Measurements from ENCODE around the gene ACADS.

The ACADS gene

DNA sequence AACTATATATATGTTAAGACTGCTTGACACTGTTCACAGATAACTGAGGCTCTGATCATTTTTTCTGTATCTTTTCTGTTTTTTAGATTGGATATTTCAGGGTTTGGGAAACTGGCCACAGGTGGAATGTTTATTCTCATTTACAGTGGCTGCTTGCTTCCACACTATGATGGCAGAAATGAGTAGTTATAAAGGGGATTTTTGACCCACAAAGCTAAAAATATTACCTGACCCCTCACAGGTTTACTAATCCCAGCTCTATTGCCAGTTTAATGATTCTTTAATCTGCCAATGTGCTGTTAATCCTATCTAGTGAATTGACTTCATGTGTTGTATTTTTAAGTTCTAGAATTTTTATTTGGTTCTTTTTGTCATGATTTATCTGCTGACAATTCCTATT is 29.6 kb downstream of the ACADS start:
- Histone ChIP-seq H3K4me2 (ENCODE audit: low read length) (no peak overlapping the region), H4K20me1 (ENCODE audit: insufficient read depth, low read length) (no peaks in the 10 kb centered on the region), H3K9me3 (ENCODE audit: low read length) (peaks cover 11% of the 10 kb centered on the region), H3K27me3 (ENCODE audit: insufficient read depth, low read length) (no peaks in the 10 kb centered on the region), H2AFZ (ENCODE audit: low read length) (no peak overlapping the region), H3F3A (ENCODE audit: insufficient read depth, low read length) (no peaks in the 10 kb centered on the region), H3K9me2 (ENCODE audit: low read depth, low read length) (no peaks in the 10 kb centered on the region), H3K4me1 (ENCODE audit: insufficient read depth, low read length, severe bottlenecking) (peaks cover 10% of the 10 kb centered on the region), H3K9ac (ENCODE audit: low read length) (no peak overlapping the region), H3K79me2 (ENCODE audit: insufficient read depth, low read length) (no peaks in the 10 kb centered on the region), H3K4me3 (ENCODE audit: low read depth, low read length, poor library complexity, severe bottlenecking) (no peak overlapping the region), H3K36me3 (ENCODE audit: insufficient read depth, low read length) (no peaks in the 10 kb centered on the region; the same call in 1 of the 2 replicates), H3K27ac (ENCODE audit: low read depth, low read length, poor library complexity, severe bottlenecking) (no peak overlapping the region)
- TF ChIP-seq, protein P1, sequence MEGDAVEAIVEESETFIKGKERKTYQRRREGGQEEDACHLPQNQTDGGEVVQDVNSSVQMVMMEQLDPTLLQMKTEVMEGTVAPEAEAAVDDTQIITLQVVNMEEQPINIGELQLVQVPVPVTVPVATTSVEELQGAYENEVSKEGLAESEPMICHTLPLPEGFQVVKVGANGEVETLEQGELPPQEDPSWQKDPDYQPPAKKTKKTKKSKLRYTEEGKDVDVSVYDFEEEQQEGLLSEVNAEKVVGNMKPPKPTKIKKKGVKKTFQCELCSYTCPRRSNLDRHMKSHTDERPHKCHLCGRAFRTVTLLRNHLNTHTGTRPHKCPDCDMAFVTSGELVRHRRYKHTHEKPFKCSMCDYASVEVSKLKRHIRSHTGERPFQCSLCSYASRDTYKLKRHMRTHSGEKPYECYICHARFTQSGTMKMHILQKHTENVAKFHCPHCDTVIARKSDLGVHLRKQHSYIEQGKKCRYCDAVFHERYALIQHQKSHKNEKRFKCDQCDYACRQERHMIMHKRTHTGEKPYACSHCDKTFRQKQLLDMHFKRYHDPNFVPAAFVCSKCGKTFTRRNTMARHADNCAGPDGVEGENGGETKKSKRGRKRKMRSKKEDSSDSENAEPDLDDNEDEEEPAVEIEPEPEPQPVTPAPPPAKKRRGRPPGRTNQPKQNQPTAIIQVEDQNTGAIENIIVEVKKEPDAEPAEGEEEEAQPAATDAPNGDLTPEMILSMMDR (IDR thresholded peaks at IDR 0.05; ENCODE audit: low read length) = no peak
- no peak for TF ChIP-seq EZH2 (IDR thresholded peaks at IDR 0.05; ENCODE audit: borderline replicate concordance, low read length)

DNA sequence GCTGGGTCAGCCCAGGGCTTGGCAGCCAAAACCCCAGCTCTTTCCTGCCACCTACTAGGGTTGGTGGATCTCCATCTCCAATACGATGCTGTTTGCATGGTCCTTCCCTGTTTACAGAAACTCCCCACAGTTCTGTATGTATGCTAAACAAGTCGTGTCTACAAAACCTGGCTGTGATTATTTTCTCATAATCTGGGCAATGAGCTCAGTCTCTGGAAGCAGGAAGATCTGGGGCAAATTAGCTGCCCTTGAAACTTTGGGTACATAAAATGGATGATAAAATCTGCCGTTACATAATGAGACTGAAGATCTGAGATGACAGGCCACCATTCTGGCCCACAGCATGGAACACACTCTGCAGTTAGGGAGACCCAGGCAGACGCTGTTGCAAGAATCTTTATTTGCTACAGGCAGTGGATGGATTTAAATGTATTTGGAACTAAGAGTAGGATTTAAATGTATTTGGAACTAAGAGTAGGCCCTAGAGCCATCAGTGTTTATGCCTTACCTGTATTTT is 31.7 kb downstream of the ACADS start:
- Histone ChIP-seq H3F3A (ENCODE audit: insufficient read depth, low read length) (no peaks in the 10 kb centered on the region), H3K9me2 (ENCODE audit: low read depth, low read length) (no peaks in the 10 kb centered on the region), H3K27ac (ENCODE audit: low read depth, low read length, poor library complexity, severe bottlenecking) (no peak overlapping the region), H3K9ac (ENCODE audit: low read length) (no peak overlapping the region), H3K79me2 (ENCODE audit: insufficient read depth, low read length) (no peaks in the 10 kb centered on the region), H3K4me2 (ENCODE audit: low read length) (no peak overlapping the region), H4K20me1 (ENCODE audit: insufficient read depth, low read length) (no peaks in the 10 kb centered on the region), H3K4me3 (ENCODE audit: low read depth, low read length, poor library complexity, severe bottlenecking) (no peak overlapping the region), H3K4me1 (ENCODE audit: insufficient read depth, low read length, severe bottlenecking) (peaks cover 17% of the 10 kb centered on the region), H3K9me3 (ENCODE audit: low read length) (peaks cover 11% of the 10 kb centered on the region), H3K36me3 (ENCODE audit: insufficient read depth, low read length) (peaks cover 12% of the 10 kb centered on the region), H2AFZ (ENCODE audit: low read length) (no peak overlapping the region), H3K27me3 (ENCODE audit: insufficient read depth, low read length) (no peaks in the 10 kb centered on the region)
- TF ChIP-seq, protein P1 (IDR thresholded peaks at IDR 0.05; ENCODE audit: low read length) = no peak

DNA sequence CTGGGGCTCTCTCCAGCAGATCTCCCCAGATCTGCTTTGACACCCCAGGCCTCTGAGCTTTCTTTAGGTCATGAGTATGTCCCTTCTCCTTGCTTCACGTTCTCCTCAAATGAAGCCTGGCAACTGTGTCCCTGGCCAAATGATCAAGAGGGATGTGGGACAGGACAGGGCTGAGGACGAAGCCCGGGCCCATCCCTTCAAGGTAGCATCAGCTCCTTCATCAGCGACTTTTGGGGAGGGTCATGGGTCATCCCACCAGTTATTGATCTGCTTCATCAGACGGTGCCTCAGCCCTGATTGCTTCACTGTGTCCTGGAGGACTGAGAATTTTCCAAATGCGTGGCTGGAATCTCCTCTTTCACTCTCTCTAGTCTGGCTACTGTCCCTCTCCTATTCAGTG is 32.3 kb downstream of the ACADS start:
- Histone ChIP-seq H4K20me1 (ENCODE audit: insufficient read depth, low read length) (no peaks in the 10 kb centered on the region), H3K27ac (ENCODE audit: low read depth, low read length, poor library complexity, severe bottlenecking) (no peak overlapping the region), H3F3A (ENCODE audit: insufficient read depth, low read length) (no peaks in the 10 kb centered on the region), H2AFZ (ENCODE audit: low read length) (no peak overlapping the region), H3K4me2 (ENCODE audit: low read length) (no peak overlapping the region), H3K27me3 (ENCODE audit: insufficient read depth, low read length) (no peaks in the 10 kb centered on the region), H3K36me3 (ENCODE audit: insufficient read depth, low read length) (peaks cover 14% of the 10 kb centered on the region), H3K9me2 (ENCODE audit: low read depth, low read length) (no peaks in the 10 kb centered on the region), H3K4me3 (ENCODE audit: low read depth, low read length, poor library complexity, severe bottlenecking) (no peak overlapping the region), H3K4me1 (ENCODE audit: insufficient read depth, low read length, severe bottlenecking) (peaks cover 17% of the 10 kb centered on the region), H3K79me2 (ENCODE audit: insufficient read depth, low read length) (no peaks in the 10 kb centered on the region), H3K9me3 (ENCODE audit: low read length) (peaks cover 11% of the 10 kb centered on the region), H3K9ac (ENCODE audit: low read length) (no peak overlapping the region)
- TF ChIP-seq EZH2 (IDR thresholded peaks at IDR 0.05; ENCODE audit: borderline replicate concordance, low read length) = no peak
- TF ChIP-seq, protein P1 (IDR thresholded peaks at IDR 0.05; ENCODE audit: low read length) = no peak
